ENCODE data around the gene ZBTB33.

GRCh38 chrX:120274145-120274544, 23.5 kb downstream of the ZBTB33 start:
- TF ChIP-seq CTCF (conservative IDR thresholded peaks at IDR 0.05): no peak
- TF ChIP-seq ZFX (IDR thresholded peaks at IDR 0.05): no peak

All from C4-2B (cell line).